Measurements from ENCODE around the gene TOM1L1.

DNA sequence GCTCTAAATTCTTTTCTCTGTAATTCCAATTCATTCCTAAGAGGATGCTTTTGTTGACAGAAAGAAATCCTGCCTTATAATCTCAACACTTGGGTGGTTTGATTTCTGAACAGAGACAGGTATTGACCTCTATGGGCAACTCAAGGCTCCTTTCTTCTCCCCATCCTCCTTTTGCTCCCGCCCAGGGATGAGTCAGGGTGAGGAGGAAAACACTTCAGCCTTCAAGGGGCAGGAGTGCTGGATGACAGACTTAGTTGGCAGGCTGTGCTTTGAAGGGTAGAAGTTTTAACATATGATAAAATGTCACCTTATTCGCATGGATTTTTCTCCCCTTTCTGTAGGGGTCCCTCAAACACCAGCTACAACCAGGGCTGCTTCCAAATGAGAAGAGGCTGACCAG lies 16.7 kb upstream of the TOM1L1 start:
- TF ChIP-seq, protein P1, sequence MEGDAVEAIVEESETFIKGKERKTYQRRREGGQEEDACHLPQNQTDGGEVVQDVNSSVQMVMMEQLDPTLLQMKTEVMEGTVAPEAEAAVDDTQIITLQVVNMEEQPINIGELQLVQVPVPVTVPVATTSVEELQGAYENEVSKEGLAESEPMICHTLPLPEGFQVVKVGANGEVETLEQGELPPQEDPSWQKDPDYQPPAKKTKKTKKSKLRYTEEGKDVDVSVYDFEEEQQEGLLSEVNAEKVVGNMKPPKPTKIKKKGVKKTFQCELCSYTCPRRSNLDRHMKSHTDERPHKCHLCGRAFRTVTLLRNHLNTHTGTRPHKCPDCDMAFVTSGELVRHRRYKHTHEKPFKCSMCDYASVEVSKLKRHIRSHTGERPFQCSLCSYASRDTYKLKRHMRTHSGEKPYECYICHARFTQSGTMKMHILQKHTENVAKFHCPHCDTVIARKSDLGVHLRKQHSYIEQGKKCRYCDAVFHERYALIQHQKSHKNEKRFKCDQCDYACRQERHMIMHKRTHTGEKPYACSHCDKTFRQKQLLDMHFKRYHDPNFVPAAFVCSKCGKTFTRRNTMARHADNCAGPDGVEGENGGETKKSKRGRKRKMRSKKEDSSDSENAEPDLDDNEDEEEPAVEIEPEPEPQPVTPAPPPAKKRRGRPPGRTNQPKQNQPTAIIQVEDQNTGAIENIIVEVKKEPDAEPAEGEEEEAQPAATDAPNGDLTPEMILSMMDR (conservative IDR thresholded peaks at IDR 0.05; ENCODE audit: low read length), result no peak
- no peak for TF ChIP-seq EZH2phosphoT487 (IDR thresholded peaks at IDR 0.05; ENCODE audit: borderline replicate concordance, low read depth, low read length)
